ENCODE data around the gene CCDC15.

Gene CCDC15

DNA sequence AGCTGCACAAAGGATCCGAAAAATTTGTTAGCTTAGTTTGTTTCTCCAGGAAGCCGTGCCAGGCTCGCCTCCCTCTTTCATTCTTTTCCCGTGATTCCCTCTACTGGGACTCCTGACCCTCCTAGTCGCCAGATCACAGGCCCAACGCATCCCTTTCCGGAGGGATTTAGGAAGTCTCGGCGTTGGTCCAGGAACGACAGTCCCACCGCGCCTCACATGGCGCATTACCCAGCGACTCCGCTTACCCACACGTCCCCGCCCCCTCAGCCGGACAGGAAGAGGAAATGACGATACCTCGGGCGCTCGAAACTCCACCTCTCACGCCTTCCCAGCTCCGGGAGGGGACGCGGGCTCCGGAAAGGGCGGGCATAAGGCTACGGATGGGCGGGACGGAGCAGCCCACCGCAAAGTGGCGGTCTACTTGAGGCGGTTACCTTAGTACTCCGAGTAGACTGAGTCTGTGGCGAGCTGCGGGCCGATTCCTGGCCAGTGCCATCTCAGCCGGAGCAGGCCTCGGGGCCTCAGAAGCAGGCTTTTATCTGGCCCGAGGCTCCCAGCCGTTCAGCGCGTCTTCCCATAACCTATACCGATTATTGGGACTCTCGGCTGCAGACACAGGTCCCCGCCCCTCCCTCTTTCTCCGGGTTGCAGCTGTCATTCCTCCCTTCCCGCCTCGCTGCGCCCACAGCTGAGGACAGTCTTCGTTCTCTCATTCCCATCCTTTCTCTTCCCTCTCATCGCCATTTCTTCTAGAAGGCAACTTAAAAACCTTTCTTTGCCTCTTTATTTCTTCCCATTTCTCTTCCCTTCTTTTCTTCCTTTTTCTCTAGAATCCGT lies at the start of gene CCDC15:
CCDC15 (plus strand) TSS at position 450 of the 837 bp plus-strand sequence. CDS start 531 bp downstream, outside the sequence.
- TF ChIP-seq CTCF (IDR thresholded peaks at IDR 0.05; ENCODE audit: low read depth, low read length): no peak
- peak within 1 kb of the TSS; percentile 71 for H3K4me3 ChIP-seq (ENCODE audit: low read depth, low read length)
- DNase-seq (ENCODE audit: low read depth, low spot score): peak; percentile 98
- in situ Hi-C loops (cut with HindIII; ENCODE audit: low sequenced_read_pairs): no loop called here

DNA sequence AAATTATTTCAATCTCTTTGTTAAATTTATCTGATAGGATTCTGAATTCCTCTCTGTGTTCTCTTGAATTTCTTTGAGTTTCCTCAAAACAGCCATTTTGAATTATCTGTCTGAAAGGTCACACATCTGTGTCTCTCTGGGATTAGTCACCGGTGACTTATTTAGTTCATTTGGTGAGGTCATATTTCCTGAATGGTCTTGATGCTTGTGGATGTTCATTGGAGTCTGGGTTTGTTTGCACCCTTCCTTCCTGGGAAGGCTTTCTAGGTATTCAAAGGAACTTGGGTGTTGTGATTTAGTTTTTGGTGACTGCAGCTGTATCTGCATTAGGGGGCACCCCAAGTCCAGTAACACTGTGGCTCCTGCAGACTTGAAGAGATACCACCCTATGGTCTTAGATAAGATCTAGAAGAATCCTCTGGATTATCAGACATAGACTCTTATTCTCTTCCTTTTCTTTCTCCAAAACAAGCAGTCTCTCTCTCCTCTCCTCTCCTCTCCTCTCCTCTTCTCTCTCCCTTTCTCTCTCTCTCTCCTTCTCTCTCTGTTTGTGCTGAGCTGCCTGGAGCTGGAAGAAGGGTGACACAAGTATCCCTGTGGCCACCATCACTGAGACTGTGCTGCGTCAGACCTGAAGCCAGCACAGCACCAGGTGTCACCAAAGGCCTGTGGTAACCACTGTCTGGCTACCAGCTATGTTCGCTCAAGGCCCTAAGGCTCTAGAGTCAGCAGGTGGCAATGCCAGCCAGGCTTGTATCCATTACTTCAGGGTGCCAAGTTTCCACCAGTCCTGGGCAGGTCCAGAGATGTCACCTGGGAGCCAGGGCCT lies 38.2 kb upstream of the CCDC15 start:
- DNase-seq (ENCODE audit: low read depth, low spot score): peak; percentile 48
- no peak for TF ChIP-seq CTCF (IDR thresholded peaks at IDR 0.05; ENCODE audit: low read depth, low read length)
- in situ Hi-C loops (cut with HindIII; ENCODE audit: low sequenced_read_pairs): no loop called here
- H3K4me3 ChIP-seq (ENCODE audit: low read depth, low read length): no peak overlapping the region

DNA sequence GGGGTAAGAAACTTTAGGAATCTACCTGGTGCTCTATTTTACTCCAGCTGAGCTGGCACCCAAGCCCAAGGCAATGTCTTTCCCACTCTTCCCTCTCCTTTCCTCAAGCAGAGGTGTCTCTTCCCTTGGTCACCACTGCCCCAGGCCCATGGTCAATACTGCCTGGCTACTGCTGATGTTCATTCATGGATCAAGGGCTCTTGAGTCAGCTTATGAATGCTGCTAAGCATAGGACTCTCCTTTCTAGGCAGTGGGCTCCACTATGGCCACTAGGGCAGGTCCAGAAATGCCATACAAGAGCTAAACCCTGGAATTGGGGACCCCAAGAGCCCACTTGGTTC lies 37.7 kb upstream of the CCDC15 start:
- TF ChIP-seq CTCF (IDR thresholded peaks at IDR 0.05; ENCODE audit: low read depth, low read length): no peak
- no peak overlapping the region for H3K4me3 ChIP-seq (ENCODE audit: low read depth, low read length)
- DNase-seq (ENCODE audit: low read depth, low spot score): no peak
- in situ Hi-C loops (cut with HindIII; ENCODE audit: low sequenced_read_pairs): no loop called here

DNA sequence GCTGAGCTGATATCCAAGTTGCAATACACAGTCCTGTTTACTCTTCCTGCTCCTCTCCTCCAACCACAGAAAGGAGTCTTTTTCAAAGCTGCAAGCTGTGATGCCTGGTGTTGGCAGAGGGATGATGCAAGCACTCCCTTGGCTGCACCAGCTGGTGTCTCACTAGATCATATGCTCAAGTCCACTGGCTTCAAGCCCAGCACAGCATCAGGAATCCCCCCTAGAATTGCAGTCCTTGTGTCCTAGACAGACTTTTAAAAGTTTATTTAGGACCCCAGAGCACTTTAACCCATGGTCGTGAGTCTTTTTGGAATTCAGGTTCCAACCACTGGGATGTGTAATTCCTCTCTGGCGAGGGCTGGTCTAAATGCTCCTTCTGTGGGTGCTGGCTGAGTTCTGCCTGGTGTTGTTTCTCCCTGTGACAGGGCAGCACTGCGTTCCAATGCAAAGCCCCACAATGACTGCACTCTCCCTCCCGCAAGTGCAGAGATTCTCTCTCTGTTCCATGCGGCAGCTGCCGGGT lies 36.8 kb upstream of the CCDC15 start:
- in situ Hi-C loops (cut with HindIII; ENCODE audit: low sequenced_read_pairs): no loop called here
- DNase-seq (ENCODE audit: low read depth, low spot score): peak; percentile 54
- no peak for TF ChIP-seq CTCF (IDR thresholded peaks at IDR 0.05; ENCODE audit: low read depth, low read length)
- no peak overlapping the region for H3K4me3 ChIP-seq (ENCODE audit: low read depth, low read length)

DNA sequence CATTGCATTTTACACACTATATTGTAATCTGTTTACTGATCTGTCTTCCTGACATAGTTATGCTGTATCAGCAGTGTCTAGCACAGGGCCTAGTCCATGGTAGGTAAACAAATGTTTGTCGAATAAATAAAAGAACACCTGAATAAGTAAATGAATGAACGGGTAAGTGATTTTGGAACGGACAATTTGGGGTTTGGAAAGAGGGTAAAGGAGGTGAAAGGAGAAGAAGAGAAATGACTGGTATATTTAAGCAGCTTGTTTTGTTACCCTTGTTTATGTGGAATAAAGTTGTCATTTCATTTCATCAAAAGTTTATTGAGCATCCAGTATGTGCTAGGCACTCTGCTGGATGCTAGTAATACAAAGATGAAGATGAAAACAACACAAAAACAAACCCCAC lies 35.1 kb upstream of the CCDC15 start, which contains the start of gene HEPN1:
HEPN1 (plus strand) TSS at position 301 of the 400 bp plus-strand sequence.
- TF ChIP-seq CTCF (IDR thresholded peaks at IDR 0.05; ENCODE audit: low read depth, low read length): no peak
- H3K4me3 ChIP-seq (ENCODE audit: low read depth, low read length): no peak within 1 kb of the TSS
- in situ Hi-C loops (cut with HindIII; ENCODE audit: low sequenced_read_pairs): no loop called here
- DNase-seq (ENCODE audit: low read depth, low spot score): no peak

GRCh38 chr11:124919898-124920297 lies 34.1 kb upstream of the CCDC15 start:
- DNase-seq (ENCODE audit: low read depth, low spot score): no peak
- TF ChIP-seq CTCF (IDR thresholded peaks at IDR 0.05; ENCODE audit: low read depth, low read length): no peak
- H3K4me3 ChIP-seq (ENCODE audit: low read depth, low read length): no peak overlapping the region
- in situ Hi-C loops (cut with HindIII; ENCODE audit: low sequenced_read_pairs): no loop called here
